SK-N-SH (cell line): ENCODE measurements around the gene CEP112.

ENCODE experiments used
- CHD2 ChIP-seq: fragments of 150-350 bp; IDR thresholded peaks from 2 replicates; pipeline ENCODE4 v1.6.1; 2018; ENCODE audit warnings: low read length; ENCODE audit not compliant: partially characterized antibody
- CTCF ChIP-seq: fragments of 200-600 bp; sonication (generic); IDR thresholded peaks from 2 replicates; pipeline ENCODE4 v1.6.1; 2017; ENCODE audit warnings: antibody characterized with exemption, mild to moderate bottlenecking, moderate library complexity
- EZH2phosphoT487 ChIP-seq: fragments of 200-600 bp; sonication (generic); IDR thresholded peaks from 2 replicates; pipeline ENCODE4 v1.6.1; 2017; ENCODE audit warnings: low read depth, mixed run types, mild to moderate bottlenecking, antibody characterized with exemption, moderate library complexity, borderline replicate concordance
- JUND ChIP-seq: IDR thresholded peaks from 2 replicates; pipeline ENCODE4 v1.4.0; 2012
- MEF2A ChIP-seq: IDR thresholded peaks from 2 replicates; pipeline ENCODE4 v1.4.0; 2012; ENCODE audit warnings: low read depth, borderline replicate concordance
- NFIC ChIP-seq: IDR thresholded peaks from 2 replicates; pipeline ENCODE4 v1.4.0; 2012; ENCODE audit warnings: borderline replicate concordance
- REST ChIP-seq: IDR thresholded peaks from 2 replicates; pipeline ENCODE4 v1.6.1; 2012; ENCODE audit warnings: mild to moderate bottlenecking, low read depth, low read length, moderate library complexity
- TAF1 ChIP-seq: IDR thresholded peaks from 2 replicates; pipeline ENCODE4 v1.6.1; 2012; ENCODE audit warnings: low read depth, mild to moderate bottlenecking, low read length, moderate library complexity, borderline replicate concordance

- TF ChIP-seq CTCF (no peak), REST (no peak), TAF1 (no peak), NFIC (no peak), JUND (no peak), CHD2 (no peak), MEF2A (no peak), EZH2phosphoT487 (no peak)
These were observed 446.7 kb downstream of the CEP112 start for GRCh38 chr17:65745241-65745640.
